ENCODE results near the gene RAB4A. TPM values are rescaled to one million over a fixed set of nuclear protein-coding genes. Genes with fewer than 3 reads are reported as not detected.

The RAB4A gene
- polyA plus RNA-seq, 3 donors: 22.3 to 34.8 (median 34.5) TPM

GRCh38 chr1:229300099-229300757 lies 29.3 kb downstream of the RAB4A start:
- H3K4me1 ChIP-seq (ENCODE audit: control insufficient read depth in 1 of 2, insufficient read depth in 2 of 2, low read length in 2 of 2): no peaks in the 10 kb centered on the region
- no peaks in the 10 kb centered on the region for H3K79me2 ChIP-seq (ENCODE audit: insufficient read depth, low read length)
- 82% methylated on average over 6 of the region's 6 CpGs for WGBS (ENCODE audit: insufficient coverage)
- TF ChIP-seq CTCF (IDR thresholded peaks at IDR 0.05): no peak
- H3K27me3 ChIP-seq (ENCODE audit: control insufficient read depth in 2 of 2, insufficient read depth in 2 of 2, low read length in 2 of 2): no peaks in the 10 kb centered on the region
- no peak overlapping the region for H2AFZ ChIP-seq (ENCODE audit: insufficient read depth, low read depth, low read length, poor library complexity, severe bottlenecking)
- H3K4me3 ChIP-seq (replicated peaks in 1 of 3; ENCODE audit: low read depth in 2 of 3, low read length in 3 of 3): no peak overlapping the region
- Mint-ChIP-seq H3K9me3 (no peaks in the 10 kb centered on the region), H3K36me3 (peaks cover 68% of the 10 kb centered on the region in 2 donors), H3K27me3 (ENCODE audit: low read depth in 3 of 3) (no peaks in the 10 kb centered on the region), H3K4me3 (no peak overlapping the region), H3K27ac (no peak overlapping the region), H3K4me1 (no peaks in the 10 kb centered on the region)
- H3K9ac ChIP-seq (ENCODE audit: insufficient read depth, low read length, poor library complexity, severe bottlenecking): no peak overlapping the region
- intact Hi-C loops (cut with micrococcal nuclease): no loop called here
- no peak overlapping the region for H3K4me2 ChIP-seq (replicated peaks; ENCODE audit: extremely low read depth, low read length, poor library complexity, severe bottlenecking)
- no peaks in the 10 kb centered on the region for H3K9me3 ChIP-seq (replicated peaks in 1 of 2; ENCODE audit: control insufficient read depth in 1 of 2, insufficient read depth in 1 of 2, low read length in 2 of 2)
- peaks cover 9% of the 10 kb centered on the region for H4K20me1 ChIP-seq (ENCODE audit: insufficient read depth, low read length)
- H3K27ac ChIP-seq (ENCODE audit: low read depth in 1 of 2, low read length in 2 of 2): no peak overlapping the region
- H3K36me3 ChIP-seq (replicated peaks in 1 of 2; ENCODE audit: control insufficient read depth in 1 of 2, insufficient read depth in 2 of 2, low read length in 2 of 2): peaks cover 70 to 95% of the 10 kb centered on the region in 2 donors
- no peak for DNase-seq

- Histone ChIP-seq H3K9me3 (replicated peaks in 1 of 2; ENCODE audit: control insufficient read depth in 1 of 2, insufficient read depth in 1 of 2, low read length in 2 of 2) (no peaks in the 10 kb centered on the region), H3K4me3 (replicated peaks in 1 of 3; ENCODE audit: low read depth in 2 of 3, low read length in 3 of 3) (no peak overlapping the region), H3K4me2 (replicated peaks; ENCODE audit: extremely low read depth, low read length, poor library complexity, severe bottlenecking) (no peak overlapping the region), H2AFZ (ENCODE audit: insufficient read depth, low read depth, low read length, poor library complexity, severe bottlenecking) (no peak overlapping the region), H3K36me3 (replicated peaks in 1 of 2; ENCODE audit: control insufficient read depth in 1 of 2, insufficient read depth in 2 of 2, low read length in 2 of 2) (peaks cover 64 to 88% of the 10 kb centered on the region in 2 donors), H3K27ac (ENCODE audit: low read depth in 1 of 2, low read length in 2 of 2) (no peak overlapping the region), H4K20me1 (ENCODE audit: insufficient read depth, low read length) (no peaks in the 10 kb centered on the region), H3K27me3 (ENCODE audit: control insufficient read depth in 2 of 2, insufficient read depth in 2 of 2, low read length in 2 of 2) (no peaks in the 10 kb centered on the region), H3K9ac (ENCODE audit: insufficient read depth, low read length, poor library complexity, severe bottlenecking) (no peak overlapping the region), H3K4me1 (ENCODE audit: control insufficient read depth in 1 of 2, insufficient read depth in 2 of 2, low read length in 2 of 2) (no peaks in the 10 kb centered on the region), H3K79me2 (ENCODE audit: insufficient read depth, low read length) (no peaks in the 10 kb centered on the region)
- H3K4me3 Mint-ChIP-seq: no peak overlapping the region
- no peaks in the 10 kb centered on the region for H3K9me3 Mint-ChIP-seq
- intact Hi-C loops (cut with micrococcal nuclease): no loop called here
- H3K27ac Mint-ChIP-seq: no peak overlapping the region
- peaks cover 58 to 65% of the 10 kb centered on the region in 2 donors for H3K36me3 Mint-ChIP-seq
- DNase-seq: no peak
- no peaks in the 10 kb centered on the region for H3K4me1 Mint-ChIP-seq
- over 99% methylated on average over 8 of the region's 8 CpGs for WGBS (ENCODE audit: insufficient coverage)
- TF ChIP-seq CTCF (IDR thresholded peaks at IDR 0.05): no peak
- H3K27me3 Mint-ChIP-seq (ENCODE audit: low read depth in 3 of 3): no peaks in the 10 kb centered on the region
Observed at GRCh38 chr1:229302740-229303139, 31.8 kb downstream of the RAB4A start.

Data from CD14-positive monocyte (primary cell).